ENCODE measurements around the gene CCDC92. TPM values are rescaled to one million over a fixed set of nuclear protein-coding genes. Genes with fewer than 3 reads are reported as not detected.
A peak's percentile ranks its signal among the peaks of the same experiment; 100 is the strongest.

CCDC92 gene
- total and polyA plus RNA-seq, 2 of the 13 experiments (the other 11 are each of a cell fraction or from before 2014, with no cell fraction given): 5.4 to 14.7 TPM

DNA sequence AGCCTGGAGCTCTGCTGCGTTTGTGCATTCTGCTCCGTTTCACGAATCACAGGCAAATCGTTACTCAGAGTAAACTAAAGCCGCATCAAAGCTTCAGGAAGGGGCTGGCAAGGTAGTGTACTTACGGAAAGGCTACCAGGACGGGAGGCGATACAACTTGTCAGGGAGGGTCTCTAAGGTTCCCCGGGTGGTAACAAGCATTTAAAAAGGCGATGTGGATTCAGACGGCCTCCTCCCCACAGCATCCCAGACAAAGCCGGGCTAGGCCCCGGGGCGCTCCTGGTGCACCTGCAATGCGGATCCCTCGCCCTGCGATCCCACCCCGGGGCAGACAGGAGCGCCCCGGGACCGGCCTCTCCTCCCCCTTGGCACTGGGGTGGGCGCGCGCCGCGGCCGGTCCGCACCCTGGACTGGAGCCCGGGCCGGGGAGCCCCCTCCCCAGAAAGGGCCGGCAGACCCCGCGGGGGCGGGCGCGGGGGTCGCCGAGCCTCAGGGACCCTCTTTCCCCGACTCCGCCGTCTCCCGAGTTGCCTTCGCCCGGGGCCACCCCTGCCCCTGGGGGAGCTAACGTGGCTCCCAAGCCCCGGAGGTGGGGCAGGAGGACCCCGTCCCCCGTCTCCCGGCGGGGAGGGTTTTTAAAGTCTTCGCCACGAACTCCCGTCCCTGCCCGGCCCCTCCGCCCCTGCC, 718 bp downstream of the CCDC92 start (continued):
- peak; percentile 32; the same call in 1 of the 2 replicates for TF ChIP-seq PITX1 (CRISPR knock-in tag; IDR thresholded peaks at IDR 0.05)
- no peak for TF ChIP-seq ZNF776 (CRISPR knock-in tag; IDR thresholded peaks at IDR 0.05)
- TF ChIP-seq GATA4 (IDR thresholded peaks at IDR 0.05; ENCODE audit: borderline replicate concordance, low read depth): no peak
- no peak for TF ChIP-seq ZNF768 (CRISPR knock-in tag; IDR thresholded peaks at IDR 0.05)
- TF ChIP-seq ZZZ3 (CRISPR knock-in tag; IDR thresholded peaks at IDR 0.05; ENCODE audit: borderline replicate concordance): no peak
- TF ChIP-seq, protein P1, sequence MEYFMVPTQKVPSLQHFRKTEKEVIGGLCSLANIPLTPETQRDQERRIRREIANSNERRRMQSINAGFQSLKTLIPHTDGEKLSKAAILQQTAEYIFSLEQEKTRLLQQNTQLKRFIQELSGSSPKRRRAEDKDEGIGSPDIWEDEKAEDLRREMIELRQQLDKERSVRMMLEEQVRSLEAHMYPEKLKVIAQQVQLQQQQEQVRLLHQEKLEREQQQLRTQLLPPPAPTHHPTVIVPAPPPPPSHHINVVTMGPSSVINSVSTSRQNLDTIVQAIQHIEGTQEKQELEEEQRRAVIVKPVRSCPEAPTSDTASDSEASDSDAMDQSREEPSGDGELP (IDR thresholded peaks at IDR 0.05; ENCODE audit: borderline replicate concordance, low read depth): no peak
- no peak for TF ChIP-seq ZBTB49 (CRISPR knock-in tag; IDR thresholded peaks at IDR 0.05; ENCODE audit: borderline replicate concordance)
- no peak for TF ChIP-seq DR1 (CRISPR knock-in tag; IDR thresholded peaks at IDR 0.05)
- TF ChIP-seq ZNF264 (CRISPR knock-in tag; IDR thresholded peaks at IDR 0.05): no peak
- no peak for TF ChIP-seq RORA (CRISPR knock-in tag; IDR thresholded peaks at IDR 0.05)
- TF ChIP-seq SOX13 (IDR thresholded peaks at IDR 0.05): no peak
- peak in 1 of 2 experiments; percentile 17; a peak in 1 of 4 replicates for TF ChIP-seq SOX13 (CRISPR knock-in tag; conservative IDR thresholded peaks at IDR 0.05 in 1 of 2, IDR thresholded peaks at IDR 0.05 in 1 of 2)
- no peak for TF ChIP-seq CENPT (CRISPR knock-in tag; IDR thresholded peaks at IDR 0.05; ENCODE audit: low read depth)
- TF ChIP-seq, protein P2, sequence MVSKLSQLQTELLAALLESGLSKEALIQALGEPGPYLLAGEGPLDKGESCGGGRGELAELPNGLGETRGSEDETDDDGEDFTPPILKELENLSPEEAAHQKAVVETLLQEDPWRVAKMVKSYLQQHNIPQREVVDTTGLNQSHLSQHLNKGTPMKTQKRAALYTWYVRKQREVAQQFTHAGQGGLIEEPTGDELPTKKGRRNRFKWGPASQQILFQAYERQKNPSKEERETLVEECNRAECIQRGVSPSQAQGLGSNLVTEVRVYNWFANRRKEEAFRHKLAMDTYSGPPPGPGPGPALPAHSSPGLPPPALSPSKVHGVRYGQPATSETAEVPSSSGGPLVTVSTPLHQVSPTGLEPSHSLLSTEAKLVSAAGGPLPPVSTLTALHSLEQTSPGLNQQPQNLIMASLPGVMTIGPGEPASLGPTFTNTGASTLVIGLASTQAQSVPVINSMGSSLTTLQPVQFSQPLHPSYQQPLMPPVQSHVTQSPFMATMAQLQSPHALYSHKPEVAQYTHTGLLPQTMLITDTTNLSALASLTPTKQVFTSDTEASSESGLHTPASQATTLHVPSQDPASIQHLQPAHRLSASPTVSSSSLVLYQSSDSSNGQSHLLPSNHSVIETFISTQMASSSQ (IDR thresholded peaks at IDR 0.05; ENCODE audit: low read depth): no peak
- TF ChIP-seq, protein P2 (CRISPR knock-in tag; IDR thresholded peaks at IDR 0.05; ENCODE audit: borderline replicate concordance): no peak
- no peak for TF ChIP-seq ETV5 (CRISPR knock-in tag; IDR thresholded peaks at IDR 0.05; ENCODE audit: borderline replicate concordance)
- no peak for TF ChIP-seq ZNF781 (CRISPR knock-in tag; IDR thresholded peaks at IDR 0.05; ENCODE audit: borderline replicate concordance, not compliant biosample characterization)
- TF ChIP-seq ISL2 (CRISPR knock-in tag; IDR thresholded peaks at IDR 0.05): 0 out of 2 replicates have a peak, but pooled peaks have one; percentile 20
- TF ChIP-seq HNRNPLL (IDR thresholded peaks at IDR 0.05; ENCODE audit: low read depth, low read length, poor library complexity, severe bottlenecking): peak; percentile 75
- TF ChIP-seq SRF (IDR thresholded peaks at IDR 0.05; ENCODE audit: low read depth, low read length): no peak
- peak; percentile 56; the same call in 1 of the 2 replicates for TF ChIP-seq ZNF446 (CRISPR knock-in tag; IDR thresholded peaks at IDR 0.05)
- no peak for TF ChIP-seq ZNF878 (CRISPR knock-in tag; IDR thresholded peaks at IDR 0.05)
- peak; percentile 73; the same call in 1 of the 2 replicates for TF ChIP-seq ZNF292 (CRISPR knock-in tag; IDR thresholded peaks at IDR 0.05; ENCODE audit: borderline replicate concordance, low read depth)
- TF ChIP-seq IKZF1 (IDR thresholded peaks at IDR 0.05): no peak

Data from HepG2 (cell line).